Hepatocyte (in vitro differentiated cells): Measurements from ENCODE around the gene GALNT14.

Experiments
- CTCF ChIP-seq: fragments of 200-600 bp; sonication (generic); IDR thresholded peaks from 2 replicates; pipeline ENCODE4 v1.5.1; 2016; ENCODE audit warnings: antibody characterized with exemption, mild to moderate bottlenecking; ENCODE audit not compliant: poor library complexity
- EZH2 ChIP-seq: fragments of 200-600 bp; sonication (generic); IDR thresholded peaks from 2 replicates; pipeline ENCODE4 v1.6.1; 2016; ENCODE audit warnings: antibody characterized with exemption, mild to moderate bottlenecking, borderline replicate concordance
- EZH2phosphoT487 ChIP-seq: fragments of 200-600 bp; sonication (generic); IDR thresholded peaks from one replicate; pipeline ENCODE4 v1.6.1; 2018; ENCODE audit warnings: antibody characterized with exemption, mild to moderate bottlenecking, low read depth, moderate library complexity; ENCODE audit not compliant: unreplicated experiment, severe bottlenecking

DNA sequence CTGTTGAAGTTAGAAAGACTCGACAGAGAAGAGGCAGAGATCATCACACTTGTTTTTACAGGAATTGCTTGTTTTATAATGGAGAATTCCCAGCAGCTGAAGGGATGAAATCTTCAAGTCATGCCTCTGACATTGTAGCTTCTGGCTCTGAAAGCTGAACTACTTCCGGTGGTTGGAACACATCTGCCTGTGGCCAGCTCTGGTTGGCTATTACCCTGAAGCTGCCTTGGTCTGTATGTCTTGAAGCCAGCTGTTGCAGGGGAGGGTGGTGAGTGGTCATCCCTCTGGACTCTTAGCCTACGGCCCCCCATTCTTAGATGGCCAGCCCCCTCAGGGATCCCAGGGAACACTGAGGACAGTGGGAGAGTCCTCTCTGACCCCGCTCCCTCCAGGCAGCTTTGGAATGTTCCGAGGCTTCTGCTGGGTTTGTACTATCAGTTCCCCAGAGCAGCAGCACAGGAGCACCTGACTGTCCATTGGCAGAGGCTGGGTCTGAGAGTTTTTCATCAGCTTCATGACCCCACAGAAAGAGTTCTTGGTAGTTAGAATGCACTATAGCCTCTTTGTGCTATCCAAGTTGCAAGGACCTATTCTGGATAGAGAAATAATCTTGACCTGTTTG, 243.6 kb downstream of the GALNT14 start:
- TF ChIP-seq EZH2phosphoT487 (no peak), CTCF (no peak), EZH2 (no peak)
